Measurements from ENCODE around the gene REEP2.
A peak's percentile ranks its signal among the peaks of the same experiment; 100 is the strongest.

REEP2 gene

GRCh38 chr5:138491669-138492559 lies 53.1 kb downstream of the REEP2 start:
- peak overlapping the region; percentile 35 for H3K27ac ChIP-seq
- DNase-seq (ENCODE audit: low read depth, low spot score) = no peak

- no peak for DNase-seq (ENCODE audit: low read depth, low spot score)
- peak overlapping the region; percentile 35 for H3K27ac ChIP-seq
These were observed 53.7 kb downstream of the REEP2 start for GRCh38 chr5:138492560-138493045.

- no peak overlapping the region for H3K27ac ChIP-seq
- DNase-seq (ENCODE audit: low read depth, low spot score) = no peak
These were observed 56.5 kb downstream of the REEP2 start for GRCh38 chr5:138495351-138495750.
